K562 (cell line): ENCODE measurements around the gene POLN. TPM values are rescaled to one million over a fixed set of nuclear protein-coding genes. Genes with fewer than 3 reads are reported as not detected.

Source experiments
- CHD4 ChIP-seq: fragments of 200-600 bp; sonication (generic); IDR thresholded peaks from 3 replicates; pipeline ENCODE4 v1.6.1; 2012; ENCODE audit warnings: low read depth, mild to moderate bottlenecking, mixed read lengths, low read length, inconsistent platforms; ENCODE audit not compliant: insufficient read depth, insufficient replicate concordance, poor library complexity, severe bottlenecking
- DEAF1 ChIP-seq: fragments of 450-650 bp; formaldehyde crosslinking; IDR thresholded peaks from 2 replicates; pipeline ENCODE4 v1.4.0; 2020; ENCODE audit warnings: mild to moderate bottlenecking, moderate library complexity
- ELK1 ChIP-seq: sonication (generic); formaldehyde crosslinking; IDR thresholded peaks from 2 replicates; pipeline ENCODE4 v1.8.1; 2022; ENCODE audit warnings: missing genetic modification reagents
- GMEB1 ChIP-seq: fragments of 250-450 bp; sonication (Bioruptor Pico); IDR thresholded peaks from 2 replicates; pipeline ENCODE4 v1.4.0; 2020; ENCODE audit warnings: mild to moderate bottlenecking
- HOXB6 ChIP-seq: fragments of 250-450 bp; sonication (Bioruptor Pico); IDR thresholded peaks from 2 replicates; pipeline ENCODE4 v1.5.1; 2022; ENCODE audit warnings: mild to moderate bottlenecking, borderline replicate concordance
- IRF1 ChIP-seq: sonication (generic); formaldehyde crosslinking; IDR thresholded peaks from 2 replicates; pipeline ENCODE4 v1.8.0; 2022; ENCODE audit warnings: missing genetic modification reagents, mild to moderate bottlenecking, borderline replicate concordance
- KLF13 ChIP-seq: fragments of 450-650 bp; IDR thresholded peaks from 2 replicates; pipeline ENCODE4 v1.6.1; 2016; ENCODE audit warnings: missing genetic modification characterization, low read depth, mild to moderate bottlenecking, missing compliant biosample characterization, moderate library complexity, borderline replicate concordance
- NCOA2 ChIP-seq, 2 experiments: fragments of 450-650 bp; IDR thresholded peaks; 2 replicates each; pipeline ENCODE4 v1.6.1; 2018; ENCODE audit warnings: mild to moderate bottlenecking in 2 of 2, moderate library complexity in 1 of 2; ENCODE audit not compliant: partially characterized antibody in 2 of 2
- RBM17 ChIP-seq: fragments of 200-400 bp; formaldehyde crosslinking; IDR thresholded peaks from 2 replicates; pipeline ENCODE4 v1.6.1; 2017; ENCODE audit warnings: low read depth, mild to moderate bottlenecking, low read length, borderline replicate concordance
- SAFB ChIP-seq: fragments of 200-400 bp; formaldehyde crosslinking; IDR thresholded peaks from 2 replicates; pipeline ENCODE4 v1.6.1; 2017; ENCODE audit warnings: low read depth, low read length, borderline replicate concordance
- TBL1XR1 ChIP-seq, 2 experiments: IDR thresholded peaks; 2 replicates each; pipeline ENCODE4 v1.6.1; 2012; ENCODE audit warnings: improper control_type of control experiment in 2 of 2, low read length in 2 of 2, mild to moderate bottlenecking in 1 of 2
- TCF3 ChIP-seq: sonication (generic); formaldehyde crosslinking; IDR thresholded peaks from 2 replicates; pipeline ENCODE4 v1.4.0; 2020; ENCODE audit warnings: mild to moderate bottlenecking, missing genetic modification reagents
- TFE3 ChIP-seq: fragments of 450-650 bp; formaldehyde crosslinking; IDR thresholded peaks from 2 replicates; pipeline ENCODE4 v1.4.0; 2020; ENCODE audit warnings: mild to moderate bottlenecking, mixed read lengths
- ZC3H4 ChIP-seq: sonication (generic); formaldehyde crosslinking; IDR thresholded peaks from 2 replicates; pipeline ENCODE4 v1.9.0; 2021; ENCODE audit warnings: missing genetic modification reagents, borderline replicate concordance
- ZKSCAN3 ChIP-seq: fragments of 250-450 bp; sonication (Bioruptor Pico); IDR thresholded peaks from 2 replicates; pipeline ENCODE4 v1.4.0; 2020
- ZNF253 ChIP-seq: fragments of 250-450 bp; sonication (Bioruptor Pico); conservative IDR thresholded peaks from 2 replicates; pipeline ENCODE4 v1.6.1; 2021; ENCODE audit warnings: mild to moderate bottlenecking
- ZNF277 ChIP-seq: fragments of 250-450 bp; sonication (Bioruptor Pico); IDR thresholded peaks from 2 replicates; pipeline ENCODE4 v1.8.0; 2022; ENCODE audit warnings: inconsistent platforms, mild to moderate bottlenecking, moderate library complexity, borderline replicate concordance
- ZZZ3 ChIP-seq: fragments of 450-650 bp; IDR thresholded peaks from 2 replicates; pipeline ENCODE4 v1.6.1; 2016; ENCODE audit warnings: antibody characterized with exemption, mild to moderate bottlenecking, moderate library complexity
- polyA plus RNA-seq, 8 experiments: library from polyadenylated mRNA; depleted of rRNA in 4 of 8; stranded (reverse) in 5 of 8; unstranded in 3 of 8; fragments of >200 nt; fragmentation: Nextera tagmentation in 2 of 8; fragmentation: Illumina TruSeq in 1 of 8; extraction: Ambion mirVana in 2 of 8; extraction: Trizol in 1 of 8; gene quantifications; 2 replicates each; pipeline versions ENCODE4 v1.2.1 to v1.2.3, GENCODE V29; 2011 to 2014; ENCODE audit warnings: inconsistent platforms in 1 of 8, missing spikeins in 1 of 8
- total RNA-seq, 7 experiments: library from RNA; depleted of rRNA in 6 of 7; stranded (reverse); fragments of >200 nt in 6 of 7; fragmentation: Illumina TruSeq in 2 of 7; extraction: Trizol in 2 of 7; gene quantifications; 2 replicates each; pipeline versions ENCODE4 v1.2.1 to v1.2.3, GENCODE V29; 2011 to 2021; ENCODE audit warnings: low replicate concordance in 1 of 7

POLN gene
- total and polyA plus RNA-seq, 9 of the 15 experiments (the other 6 are each of a cell fraction or from before 2014, with no cell fraction given): 0.08 to 0.91 (median 0.32) TPM

GRCh38 chr4:2041239-2042130, 200.4 kb downstream of the POLN start (continued):
- TF ChIP-seq ZNF253 (CRISPR knock-in tag) (no peak), TBL1XR1 (IDR thresholded peaks at IDR 0.05; ENCODE audit: low read length in 2 of 2) (no peak), TCF3 (CRISPR knock-in tag) (no peak), ZZZ3 (no peak), CHD4 (peak; percentile 90), IRF1 (CRISPR knock-in tag) (no peak), DEAF1 (CRISPR knock-in tag) (no peak), ZKSCAN3 (CRISPR knock-in tag) (no peak), GMEB1 (peak; percentile 24; the same call in 1 of the 2 replicates), ELK1 (CRISPR knock-in tag) (no peak), KLF13 (no peak), ZC3H4 (no peak), NCOA2 (IDR thresholded peaks at IDR 0.05; ENCODE audit: partially characterized antibody in 2 of 2) (no peak), RBM17 (no peak), SAFB (no peak), ZNF277 (CRISPR knock-in tag) (no peak), TFE3 (CRISPR knock-in tag) (no peak), HOXB6 (no peak)
